OCI-LY7 (cell line): ENCODE data around the gene IGLL5.

Experiments
- EZH2phosphoT487 ChIP-seq: fragments of 200-600 bp; sonication (generic); IDR thresholded peaks from 2 replicates; pipeline ENCODE4 v1.6.1; 2018; ENCODE audit warnings: low read depth, borderline replicate concordance, mild to moderate bottlenecking, mixed run types, antibody characterized with exemption, low read length, moderate library complexity, mixed read lengths
- TF ChIP-seq, protein P1 (sequence below): fragments of 200-600 bp; sonication (generic); conservative IDR thresholded peaks from 2 replicates; pipeline ENCODE4 v1.5.1; 2014; ENCODE audit warnings: mild to moderate bottlenecking, antibody characterized with exemption, low read length, moderate library complexity, mixed read lengths

DNA sequence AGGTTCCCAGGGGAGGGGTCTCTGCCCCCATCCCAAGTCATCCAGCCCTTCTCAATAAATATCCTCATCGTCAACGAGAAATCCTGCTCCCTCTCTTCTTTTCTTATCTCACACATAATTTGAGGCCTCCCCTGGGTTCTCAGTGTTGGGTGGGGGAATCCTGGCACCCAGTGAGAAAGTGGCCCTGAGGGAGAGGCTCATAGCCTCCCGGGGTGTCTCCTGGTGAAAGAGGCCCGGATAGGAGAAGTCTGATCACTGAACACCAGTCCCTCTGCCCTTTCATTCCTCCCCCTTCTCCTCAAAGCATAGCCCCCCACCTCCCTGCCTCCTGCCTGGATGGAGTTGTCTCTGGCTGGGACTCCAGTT is 35.3 kb downstream of the IGLL5 start:
- TF ChIP-seq, protein P1, sequence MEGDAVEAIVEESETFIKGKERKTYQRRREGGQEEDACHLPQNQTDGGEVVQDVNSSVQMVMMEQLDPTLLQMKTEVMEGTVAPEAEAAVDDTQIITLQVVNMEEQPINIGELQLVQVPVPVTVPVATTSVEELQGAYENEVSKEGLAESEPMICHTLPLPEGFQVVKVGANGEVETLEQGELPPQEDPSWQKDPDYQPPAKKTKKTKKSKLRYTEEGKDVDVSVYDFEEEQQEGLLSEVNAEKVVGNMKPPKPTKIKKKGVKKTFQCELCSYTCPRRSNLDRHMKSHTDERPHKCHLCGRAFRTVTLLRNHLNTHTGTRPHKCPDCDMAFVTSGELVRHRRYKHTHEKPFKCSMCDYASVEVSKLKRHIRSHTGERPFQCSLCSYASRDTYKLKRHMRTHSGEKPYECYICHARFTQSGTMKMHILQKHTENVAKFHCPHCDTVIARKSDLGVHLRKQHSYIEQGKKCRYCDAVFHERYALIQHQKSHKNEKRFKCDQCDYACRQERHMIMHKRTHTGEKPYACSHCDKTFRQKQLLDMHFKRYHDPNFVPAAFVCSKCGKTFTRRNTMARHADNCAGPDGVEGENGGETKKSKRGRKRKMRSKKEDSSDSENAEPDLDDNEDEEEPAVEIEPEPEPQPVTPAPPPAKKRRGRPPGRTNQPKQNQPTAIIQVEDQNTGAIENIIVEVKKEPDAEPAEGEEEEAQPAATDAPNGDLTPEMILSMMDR: no peak
- TF ChIP-seq EZH2phosphoT487: no peak
